ENCODE results near the gene ATL1. TPM values are rescaled to one million over a fixed set of nuclear protein-coding genes. Genes with fewer than 3 reads are reported as not detected.

ATL1 gene
- total RNA-seq, 6 experiments from 2014 or later, result 0.35 to 0.92 (median 0.48) TPM

DNA sequence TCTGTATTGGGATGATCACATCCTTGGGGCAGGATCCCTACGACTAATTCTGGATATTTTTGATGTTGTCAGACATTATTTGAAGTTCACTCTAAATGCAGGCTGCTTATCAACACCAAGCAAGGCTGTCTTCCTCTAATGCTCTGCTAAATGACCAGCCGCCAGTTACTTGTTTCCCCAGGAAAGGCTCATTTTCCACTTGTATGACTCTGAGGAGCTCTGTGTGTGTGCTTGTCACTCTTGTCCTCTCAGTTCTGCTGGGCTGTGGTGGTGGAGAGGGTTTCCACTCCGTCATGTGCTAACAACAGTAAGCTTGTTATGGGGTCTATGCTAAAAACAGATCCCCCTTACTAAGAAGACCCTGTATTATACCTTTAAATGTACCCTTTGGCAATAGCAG lies 42.1 kb downstream of the ATL1 start:
- TF ChIP-seq, protein P1, sequence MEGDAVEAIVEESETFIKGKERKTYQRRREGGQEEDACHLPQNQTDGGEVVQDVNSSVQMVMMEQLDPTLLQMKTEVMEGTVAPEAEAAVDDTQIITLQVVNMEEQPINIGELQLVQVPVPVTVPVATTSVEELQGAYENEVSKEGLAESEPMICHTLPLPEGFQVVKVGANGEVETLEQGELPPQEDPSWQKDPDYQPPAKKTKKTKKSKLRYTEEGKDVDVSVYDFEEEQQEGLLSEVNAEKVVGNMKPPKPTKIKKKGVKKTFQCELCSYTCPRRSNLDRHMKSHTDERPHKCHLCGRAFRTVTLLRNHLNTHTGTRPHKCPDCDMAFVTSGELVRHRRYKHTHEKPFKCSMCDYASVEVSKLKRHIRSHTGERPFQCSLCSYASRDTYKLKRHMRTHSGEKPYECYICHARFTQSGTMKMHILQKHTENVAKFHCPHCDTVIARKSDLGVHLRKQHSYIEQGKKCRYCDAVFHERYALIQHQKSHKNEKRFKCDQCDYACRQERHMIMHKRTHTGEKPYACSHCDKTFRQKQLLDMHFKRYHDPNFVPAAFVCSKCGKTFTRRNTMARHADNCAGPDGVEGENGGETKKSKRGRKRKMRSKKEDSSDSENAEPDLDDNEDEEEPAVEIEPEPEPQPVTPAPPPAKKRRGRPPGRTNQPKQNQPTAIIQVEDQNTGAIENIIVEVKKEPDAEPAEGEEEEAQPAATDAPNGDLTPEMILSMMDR (IDR thresholded peaks at IDR 0.05), result no peak
- no peaks in the 10 kb centered on the region for H3K27me3 Mint-ChIP-seq (ENCODE audit: insufficient read depth)
- H3K4me1 Mint-ChIP-seq (ENCODE audit: low read depth), result peaks cover 36% of the 10 kb centered on the region
- no peak overlapping the region for H3K4me3 Mint-ChIP-seq
- no peak for DNase-seq
- no peaks in the 10 kb centered on the region for H3K9me3 Mint-ChIP-seq
- no peak overlapping the region for H3K27ac Mint-ChIP-seq
- no peaks in the 10 kb centered on the region for H3K36me3 Mint-ChIP-seq (ENCODE audit: low read depth)

DNA sequence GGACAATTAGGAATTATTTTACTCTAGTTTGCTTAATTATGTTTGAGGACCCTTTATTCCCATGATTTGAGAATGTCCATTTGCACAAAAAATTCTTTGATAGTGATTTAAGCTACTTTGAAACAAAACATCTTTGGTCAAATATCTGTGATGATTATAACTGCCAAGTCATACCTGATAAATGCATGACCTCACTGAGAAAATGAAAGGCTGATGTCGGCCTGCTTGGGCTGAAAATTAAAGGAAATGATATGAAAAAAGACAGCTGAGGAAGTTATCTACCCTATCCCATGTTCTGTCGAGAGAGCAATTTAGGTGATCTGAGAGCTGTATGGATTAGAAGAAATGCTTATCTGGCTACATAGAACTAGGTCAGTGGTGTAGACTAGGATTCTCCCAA lies 43.6 kb downstream of the ATL1 start:
- Mint-ChIP-seq H3K4me3 (no peak overlapping the region), H3K27ac (no peak overlapping the region), H3K36me3 (ENCODE audit: low read depth) (no peaks in the 10 kb centered on the region), H3K27me3 (ENCODE audit: insufficient read depth) (no peaks in the 10 kb centered on the region), H3K9me3 (no peaks in the 10 kb centered on the region), H3K4me1 (ENCODE audit: low read depth) (peaks cover 36% of the 10 kb centered on the region)
- no peak for DNase-seq
- TF ChIP-seq, protein P1 (IDR thresholded peaks at IDR 0.05), result no peak

DNA sequence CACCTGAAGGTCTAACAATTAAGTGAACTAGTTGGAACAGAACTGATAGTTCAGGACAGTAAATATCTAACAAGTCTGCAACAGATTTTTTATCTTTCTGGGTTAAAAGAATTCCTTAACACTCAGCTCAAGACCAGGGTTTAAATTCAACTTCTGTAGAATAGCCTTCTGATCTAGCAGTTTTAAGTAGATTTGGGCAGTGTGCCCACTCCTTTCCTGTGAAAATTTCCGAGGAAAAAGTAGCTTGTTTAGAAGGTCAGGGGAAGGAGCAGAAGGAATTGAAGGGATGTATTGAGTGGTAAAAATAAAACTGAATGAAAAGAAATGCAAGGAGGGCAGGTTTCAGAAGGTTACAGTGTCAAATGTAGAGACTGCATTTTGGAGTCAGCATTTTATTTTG lies 45.8 kb downstream of the ATL1 start:
- no peak overlapping the region for H3K4me3 Mint-ChIP-seq
- no peak overlapping the region for H3K27ac Mint-ChIP-seq
- no peak for DNase-seq
- H3K4me1 Mint-ChIP-seq (ENCODE audit: low read depth), result peaks cover 24% of the 10 kb centered on the region
- TF ChIP-seq, protein P1 (IDR thresholded peaks at IDR 0.05), result no peak
- no peaks in the 10 kb centered on the region; the same call in 1 of the 2 replicates for H3K27me3 Mint-ChIP-seq (ENCODE audit: insufficient read depth)
- H3K9me3 Mint-ChIP-seq, result no peaks in the 10 kb centered on the region
- H3K36me3 Mint-ChIP-seq (ENCODE audit: low read depth), result no peaks in the 10 kb centered on the region

DNA sequence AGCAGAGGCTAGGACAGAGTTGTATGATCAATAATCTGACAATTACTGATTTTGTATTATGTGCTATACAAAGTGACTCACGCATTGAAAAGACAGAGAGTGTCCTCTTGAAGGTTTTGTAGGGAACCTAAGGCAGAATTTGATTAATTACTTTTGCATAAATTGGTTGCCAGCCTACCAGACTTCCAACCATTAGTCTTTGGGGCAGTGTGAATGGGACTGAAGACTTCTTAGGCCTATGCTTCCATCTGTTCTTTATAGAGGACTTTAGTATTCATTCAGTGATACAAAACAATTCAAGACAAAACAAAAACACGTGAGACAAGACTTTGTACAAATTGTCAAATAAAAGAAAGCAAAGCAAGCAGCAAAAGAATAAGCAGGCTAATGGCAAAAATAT lies 46.5 kb downstream of the ATL1 start:
- H3K4me3 Mint-ChIP-seq, result no peak overlapping the region
- H3K27me3 Mint-ChIP-seq (ENCODE audit: insufficient read depth), result no peaks in the 10 kb centered on the region; the same call in 1 of the 2 replicates
- no peaks in the 10 kb centered on the region for H3K36me3 Mint-ChIP-seq (ENCODE audit: low read depth)
- TF ChIP-seq, protein P1 (IDR thresholded peaks at IDR 0.05), result no peak
- no peak overlapping the region for H3K27ac Mint-ChIP-seq
- H3K4me1 Mint-ChIP-seq (ENCODE audit: low read depth), result peaks cover 17% of the 10 kb centered on the region
- H3K9me3 Mint-ChIP-seq, result no peaks in the 10 kb centered on the region
- DNase-seq, result no peak

DNA sequence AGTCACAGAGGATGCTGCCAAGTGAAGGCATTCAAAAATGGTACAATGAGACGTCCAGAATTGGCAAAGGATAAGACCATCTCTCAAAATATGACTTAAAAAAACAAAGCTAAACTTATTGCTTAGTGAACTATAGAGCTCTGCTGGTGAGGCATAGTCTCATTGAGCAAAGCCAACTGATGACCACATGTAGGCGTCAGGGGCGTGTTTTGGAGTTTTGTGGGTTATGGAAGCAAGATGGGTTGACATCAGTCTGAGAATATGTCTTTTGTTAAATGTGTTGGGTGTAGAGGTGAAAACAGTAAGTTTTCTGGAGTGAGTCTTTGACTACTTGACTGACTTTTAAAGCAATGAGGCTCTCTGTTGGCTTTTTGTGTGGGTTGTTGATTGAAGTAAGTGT lies 47.2 kb downstream of the ATL1 start:
- H3K27me3 Mint-ChIP-seq (ENCODE audit: insufficient read depth), result no peaks in the 10 kb centered on the region; the same call in 1 of the 2 replicates
- TF ChIP-seq, protein P1 (IDR thresholded peaks at IDR 0.05), result no peak
- H3K9me3 Mint-ChIP-seq, result no peaks in the 10 kb centered on the region
- no peak for DNase-seq
- H3K27ac Mint-ChIP-seq, result no peak overlapping the region
- no peaks in the 10 kb centered on the region for H3K36me3 Mint-ChIP-seq (ENCODE audit: low read depth)
- no peak overlapping the region for H3K4me3 Mint-ChIP-seq
- H3K4me1 Mint-ChIP-seq (ENCODE audit: low read depth), result peaks cover 9% of the 10 kb centered on the region

DNA sequence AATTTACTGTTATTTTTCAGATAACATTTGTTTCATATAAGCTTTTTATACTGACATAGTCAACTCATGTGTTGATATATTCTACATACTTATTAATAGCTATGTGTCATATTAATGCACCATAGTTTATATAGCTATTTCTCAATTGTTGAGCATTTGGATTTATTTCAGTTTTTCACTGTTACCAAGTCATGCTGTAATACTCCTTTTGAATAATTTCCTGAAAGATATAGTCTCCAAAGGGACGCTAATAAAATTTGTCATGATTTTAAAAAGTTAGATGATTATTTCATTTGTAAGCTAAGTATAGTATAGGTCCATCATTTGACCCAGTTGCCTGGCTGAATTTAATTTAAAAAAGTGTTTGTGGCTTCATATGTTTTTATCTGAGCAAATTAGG lies 47.8 kb downstream of the ATL1 start:
- TF ChIP-seq, protein P1 (IDR thresholded peaks at IDR 0.05), result no peak
- peaks cover 9% of the 10 kb centered on the region for H3K4me1 Mint-ChIP-seq (ENCODE audit: low read depth)
- no peaks in the 10 kb centered on the region for H3K36me3 Mint-ChIP-seq (ENCODE audit: low read depth)
- DNase-seq, result no peak
- H3K27ac Mint-ChIP-seq, result no peak overlapping the region
- no peak overlapping the region for H3K4me3 Mint-ChIP-seq
- no peaks in the 10 kb centered on the region for H3K9me3 Mint-ChIP-seq
- H3K27me3 Mint-ChIP-seq (ENCODE audit: insufficient read depth), result no peaks in the 10 kb centered on the region; the same call in 1 of the 2 replicates
